ENCODE measurements around the gene ATG16L2. TPM values are rescaled to one million over a fixed set of nuclear protein-coding genes. Genes with fewer than 3 reads are reported as not detected.

The ATG16L2 gene, protein sequence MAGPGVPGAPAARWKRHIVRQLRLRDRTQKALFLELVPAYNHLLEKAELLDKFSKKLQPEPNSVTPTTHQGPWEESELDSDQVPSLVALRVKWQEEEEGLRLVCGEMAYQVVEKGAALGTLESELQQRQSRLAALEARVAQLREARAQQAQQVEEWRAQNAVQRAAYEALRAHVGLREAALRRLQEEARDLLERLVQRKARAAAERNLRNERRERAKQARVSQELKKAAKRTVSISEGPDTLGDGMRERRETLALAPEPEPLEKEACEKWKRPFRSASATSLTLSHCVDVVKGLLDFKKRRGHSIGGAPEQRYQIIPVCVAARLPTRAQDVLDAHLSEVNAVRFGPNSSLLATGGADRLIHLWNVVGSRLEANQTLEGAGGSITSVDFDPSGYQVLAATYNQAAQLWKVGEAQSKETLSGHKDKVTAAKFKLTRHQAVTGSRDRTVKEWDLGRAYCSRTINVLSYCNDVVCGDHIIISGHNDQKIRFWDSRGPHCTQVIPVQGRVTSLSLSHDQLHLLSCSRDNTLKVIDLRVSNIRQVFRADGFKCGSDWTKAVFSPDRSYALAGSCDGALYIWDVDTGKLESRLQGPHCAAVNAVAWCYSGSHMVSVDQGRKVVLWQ
- total RNA-seq = 10 to 100 TPM; 41.5 to 87.3 TPM
- 10 to 100 TPM; 43.1 to 56.5 (median 50.3) TPM for polyA plus RNA-seq (ENCODE audit: insufficient read length in 6 of 6)
- long read RNA-seq, donor 1, transcript ATG16L2-214 (3 exons, 1,492 nt) = major isoform, 14 of 29 reads
- long read RNA-seq, donor 1, partial matches to known transcripts = 12 of 29 reads
- long read RNA-seq, donor 1, other reads (novel, unspliced or antisense) = 0 of 29 reads
- long read RNA-seq, donor 2, transcript ATG16L2-214 (3 exons, 1,492 nt) = major isoform, 6 of 27 reads
- long read RNA-seq, donor 2, partial matches to known transcripts = 20 of 27 reads
- long read RNA-seq, donor 2, other reads (novel, unspliced or antisense) = 0 of 27 reads
- long read RNA-seq, donor 3, partial matches to known transcripts = 0 of 1 reads
- long read RNA-seq, donor 3, other reads (novel, unspliced or antisense) = 0 of 1 reads
- long read RNA-seq, donor 4, partial matches to known transcripts = 2 of 9 reads
- long read RNA-seq, donor 4, other reads (novel, unspliced or antisense) = 1 of 9 reads
- long read RNA-seq, donor 5, transcript ATG16L2-214 (3 exons, 1,492 nt) = major isoform, 12 of 21 reads
- long read RNA-seq, donor 5, partial matches to known transcripts = 7 of 21 reads
- long read RNA-seq, donor 5, other reads (novel, unspliced or antisense) = 0 of 21 reads
- long read RNA-seq, donor 6, partial matches to known transcripts = 5 of 10 reads
- long read RNA-seq, donor 6, other reads (novel, unspliced or antisense) = 0 of 10 reads
- long read RNA-seq, donor 7, partial matches to known transcripts = 0 of 6 reads
- long read RNA-seq, donor 7, other reads (novel, unspliced or antisense) = 0 of 6 reads
- long read RNA-seq, donor 8, transcript ATG16L2-214 (3 exons, 1,492 nt) = major isoform, 10 of 31 reads
- long read RNA-seq, donor 8, partial matches to known transcripts = 18 of 31 reads
- long read RNA-seq, donor 8, other reads (novel, unspliced or antisense) = 0 of 31 reads
- long read RNA-seq, donor 9, partial matches to known transcripts = 0 of 1 reads
- long read RNA-seq, donor 9, other reads (novel, unspliced or antisense) = 0 of 1 reads
- long read RNA-seq, donor 10, transcript ATG16L2-201 (18 exons, 2,243 nt) = major isoform, 6 of 14 reads
- long read RNA-seq, donor 10, partial matches to known transcripts = 2 of 14 reads
- long read RNA-seq, donor 10, other reads (novel, unspliced or antisense) = 2 of 14 reads
- long read RNA-seq, donor 11, partial matches to known transcripts = 0 of 1 reads
- long read RNA-seq, donor 11, other reads (novel, unspliced or antisense) = 0 of 1 reads
- long read RNA-seq, donor 12, transcript ATG16L2-214 (3 exons, 1,492 nt) = major isoform, 7 of 9 reads
- long read RNA-seq, donor 12, partial matches to known transcripts = 0 of 9 reads
- long read RNA-seq, donor 12, other reads (novel, unspliced or antisense) = 0 of 9 reads

DNA sequence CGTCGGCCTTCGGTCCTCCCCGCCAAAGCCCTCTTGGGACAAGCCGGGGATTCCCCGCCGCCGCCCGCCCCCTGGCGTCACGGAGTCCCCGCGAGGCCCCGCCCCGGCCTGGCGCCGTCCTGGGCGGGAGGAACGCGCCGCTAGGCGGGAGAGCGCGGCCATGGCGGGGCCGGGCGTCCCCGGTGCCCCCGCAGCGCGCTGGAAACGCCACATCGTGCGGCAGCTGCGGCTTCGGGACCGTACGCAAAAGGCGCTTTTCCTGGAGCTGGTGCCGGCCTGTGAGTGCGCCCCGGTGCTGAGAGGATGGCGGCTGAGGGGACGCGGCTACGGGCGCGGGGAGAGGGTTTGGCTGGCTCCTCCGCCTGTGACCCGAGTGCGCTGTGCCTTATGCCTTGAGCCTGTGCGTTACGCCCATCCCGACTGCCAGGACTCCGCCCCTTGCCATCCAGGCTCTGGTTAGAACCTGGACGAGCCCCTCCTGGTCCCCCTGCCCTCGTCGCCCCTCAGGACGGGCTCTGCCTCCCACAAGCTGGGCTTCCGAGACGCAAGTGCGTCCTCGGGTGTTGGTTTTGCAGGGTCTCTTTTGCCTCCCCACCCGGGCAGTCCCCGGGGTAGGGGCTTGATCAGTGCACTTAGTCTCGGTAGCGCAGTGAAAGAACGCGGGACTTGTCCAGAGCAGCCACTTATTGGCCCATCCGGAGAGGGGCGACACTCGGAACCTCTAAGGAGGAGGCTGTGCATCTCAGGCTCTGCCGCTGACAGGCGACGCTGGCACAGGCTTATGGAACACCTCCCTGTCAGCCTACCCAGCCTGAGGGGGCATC is at the start of gene ATG16L2:
ATG16L2 (plus strand) TSS at position 126 of the 824 bp plus-strand sequence; CDS start at position 161, 35 bp downstream.
- no peaks in the 10 kb centered on the region for H3K27me3 ChIP-seq
- H3K36me3 ChIP-seq = peaks cover 0 to 30% of the 10 kb centered on the region in 2 donors
- TF ChIP-seq, protein P1, sequence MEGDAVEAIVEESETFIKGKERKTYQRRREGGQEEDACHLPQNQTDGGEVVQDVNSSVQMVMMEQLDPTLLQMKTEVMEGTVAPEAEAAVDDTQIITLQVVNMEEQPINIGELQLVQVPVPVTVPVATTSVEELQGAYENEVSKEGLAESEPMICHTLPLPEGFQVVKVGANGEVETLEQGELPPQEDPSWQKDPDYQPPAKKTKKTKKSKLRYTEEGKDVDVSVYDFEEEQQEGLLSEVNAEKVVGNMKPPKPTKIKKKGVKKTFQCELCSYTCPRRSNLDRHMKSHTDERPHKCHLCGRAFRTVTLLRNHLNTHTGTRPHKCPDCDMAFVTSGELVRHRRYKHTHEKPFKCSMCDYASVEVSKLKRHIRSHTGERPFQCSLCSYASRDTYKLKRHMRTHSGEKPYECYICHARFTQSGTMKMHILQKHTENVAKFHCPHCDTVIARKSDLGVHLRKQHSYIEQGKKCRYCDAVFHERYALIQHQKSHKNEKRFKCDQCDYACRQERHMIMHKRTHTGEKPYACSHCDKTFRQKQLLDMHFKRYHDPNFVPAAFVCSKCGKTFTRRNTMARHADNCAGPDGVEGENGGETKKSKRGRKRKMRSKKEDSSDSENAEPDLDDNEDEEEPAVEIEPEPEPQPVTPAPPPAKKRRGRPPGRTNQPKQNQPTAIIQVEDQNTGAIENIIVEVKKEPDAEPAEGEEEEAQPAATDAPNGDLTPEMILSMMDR (IDR thresholded peaks at IDR 0.05) = peak; percentile 24 to 46
- H3K4me1 ChIP-seq = peaks cover 30 to 71% of the 10 kb centered on the region in 2 donors
- ATAC-seq (peak; percentile 91), DNase-seq (peak; percentile 78 to 97 (median 89))
- H3K9me3 ChIP-seq = no peaks in the 10 kb centered on the region
- peak within 1 kb of the TSS; percentile 86 to 98 for H3K27ac ChIP-seq
- peak within 1 kb of the TSS; percentile 79 to 98 for H3K4me3 ChIP-seq
- intact Hi-C loops (cut with DNase I) = loop anchor here in 1 of 2 donors (5.0 kb wide), 1 partner anchor 92 kb away; no protein-coding TSS in a partner anchor

DNA sequence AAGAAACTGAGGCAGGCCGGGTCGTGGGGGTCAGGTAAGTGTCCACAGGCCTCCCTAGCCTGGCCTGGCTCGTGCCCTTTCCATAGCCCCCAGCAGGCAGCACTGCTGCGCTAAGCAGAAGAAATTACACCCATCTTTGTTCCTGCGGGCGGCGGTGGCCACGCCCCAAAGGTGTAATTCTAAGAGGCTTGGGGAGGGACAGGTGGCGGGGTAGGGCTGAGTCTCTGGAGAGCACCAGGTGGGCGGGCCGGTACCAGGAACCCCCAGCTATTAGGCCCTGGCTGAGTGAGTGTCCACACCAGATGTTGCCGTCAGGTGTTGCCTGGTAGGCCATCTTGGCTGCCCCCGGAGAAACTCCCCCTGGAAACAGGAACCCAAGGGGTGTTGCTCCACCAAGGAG is 49.7 kb upstream of the ATG16L2 start:
- Histone ChIP-seq H3K4me1 (peaks cover 0 to 29% of the 10 kb centered on the region in 2 donors), H3K9me3 (no peaks in the 10 kb centered on the region), H3K36me3 (no peaks in the 10 kb centered on the region), H3K27me3 (no peaks in the 10 kb centered on the region), H3K4me3 (no peak overlapping the region), H3K27ac (no peak overlapping the region)
- intact Hi-C loops (cut with DNase I) = no loop called here
- peak in 2 of 4 donors; percentile 61 to 70 for DNase-seq
- TF ChIP-seq, protein P1 (IDR thresholded peaks at IDR 0.05) = no peak
- peak; percentile 95 for ATAC-seq

DNA sequence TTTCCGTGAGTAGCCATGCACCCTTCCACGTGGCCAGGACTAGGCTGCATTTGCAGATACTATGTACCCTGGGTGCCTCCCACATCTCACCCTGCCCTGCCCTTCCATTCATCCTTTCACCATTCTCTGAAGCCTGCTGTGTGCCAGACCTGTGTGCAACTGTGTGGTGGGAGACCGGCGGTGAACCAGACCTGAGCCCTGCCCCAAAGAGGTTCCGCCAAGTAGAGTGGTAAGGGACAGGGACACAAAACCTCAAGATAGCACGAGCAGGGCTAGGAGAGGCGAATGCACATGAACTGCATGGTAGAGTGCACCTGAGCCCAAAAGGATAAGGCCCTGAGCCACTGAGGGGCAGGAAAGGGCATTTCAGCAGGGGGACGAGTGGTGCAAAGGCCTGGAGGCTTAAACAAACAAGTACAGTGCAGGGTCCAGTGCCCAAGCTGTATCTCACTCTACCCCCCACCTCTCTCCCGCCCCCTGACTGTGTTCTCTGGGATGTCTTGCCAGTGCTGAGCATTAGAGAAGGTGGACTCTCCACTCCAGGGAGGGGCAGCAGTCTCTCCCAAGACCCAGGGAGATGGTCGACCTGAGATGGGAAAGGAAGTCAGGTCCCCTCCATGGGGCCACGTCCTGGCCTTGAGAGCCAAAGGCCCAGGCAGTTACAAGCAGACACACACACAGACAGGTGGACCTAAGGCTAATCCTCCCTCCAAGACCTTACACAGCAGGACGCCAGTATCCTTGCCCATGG is 47.9 kb upstream of the ATG16L2 start:
- Histone ChIP-seq H3K27ac (no peak overlapping the region), H3K4me3 (no peak overlapping the region), H3K36me3 (no peaks in the 10 kb centered on the region), H3K4me1 (peaks cover 0 to 12% of the 10 kb centered on the region in 2 donors), H3K9me3 (no peaks in the 10 kb centered on the region), H3K27me3 (no peaks in the 10 kb centered on the region)
- ATAC-seq (no peak), DNase-seq (no peak)
- TF ChIP-seq, protein P1 (IDR thresholded peaks at IDR 0.05) = no peak
- intact Hi-C loops (cut with DNase I) = no loop called here

Measured in left lung (tissue), 14 donors.